ENCODE data around the gene ZNF74.

GRCh38 chr22:20431511-20432192, 37.7 kb downstream of the ZNF74 start:
- TF ChIP-seq POLR2A (IDR thresholded peaks at IDR 0.05): no peak
- TF ChIP-seq, protein P1, sequence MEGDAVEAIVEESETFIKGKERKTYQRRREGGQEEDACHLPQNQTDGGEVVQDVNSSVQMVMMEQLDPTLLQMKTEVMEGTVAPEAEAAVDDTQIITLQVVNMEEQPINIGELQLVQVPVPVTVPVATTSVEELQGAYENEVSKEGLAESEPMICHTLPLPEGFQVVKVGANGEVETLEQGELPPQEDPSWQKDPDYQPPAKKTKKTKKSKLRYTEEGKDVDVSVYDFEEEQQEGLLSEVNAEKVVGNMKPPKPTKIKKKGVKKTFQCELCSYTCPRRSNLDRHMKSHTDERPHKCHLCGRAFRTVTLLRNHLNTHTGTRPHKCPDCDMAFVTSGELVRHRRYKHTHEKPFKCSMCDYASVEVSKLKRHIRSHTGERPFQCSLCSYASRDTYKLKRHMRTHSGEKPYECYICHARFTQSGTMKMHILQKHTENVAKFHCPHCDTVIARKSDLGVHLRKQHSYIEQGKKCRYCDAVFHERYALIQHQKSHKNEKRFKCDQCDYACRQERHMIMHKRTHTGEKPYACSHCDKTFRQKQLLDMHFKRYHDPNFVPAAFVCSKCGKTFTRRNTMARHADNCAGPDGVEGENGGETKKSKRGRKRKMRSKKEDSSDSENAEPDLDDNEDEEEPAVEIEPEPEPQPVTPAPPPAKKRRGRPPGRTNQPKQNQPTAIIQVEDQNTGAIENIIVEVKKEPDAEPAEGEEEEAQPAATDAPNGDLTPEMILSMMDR (IDR thresholded peaks at IDR 0.05): no peak
